Fibroblast of lung (primary cell): Measurements from ENCODE around the gene LAPTM4A.

ENCODE experiments used
- EZH2 ChIP-seq: IDR thresholded peaks from 2 replicates; pipeline ENCODE4 v1.5.1; 2012; ENCODE audit warnings: low read length, control low read depth, mild to moderate bottlenecking; ENCODE audit errors: missing control alignments
- TF ChIP-seq, protein P1 (sequence below), 2 donors: IDR thresholded peaks in 1 of 2; conservative IDR thresholded peaks in 1 of 2; 1 replicate in 1 of 2; 2 replicates in 1 of 2; pipeline ENCODE4 v1.5.1; 2011 to 2012; ENCODE audit warnings: low read length in 2 of 2, control low read depth in 1 of 2, inconsistent platforms in 1 of 2, low read depth in 1 of 2, mild to moderate bottlenecking in 1 of 2

DNA sequence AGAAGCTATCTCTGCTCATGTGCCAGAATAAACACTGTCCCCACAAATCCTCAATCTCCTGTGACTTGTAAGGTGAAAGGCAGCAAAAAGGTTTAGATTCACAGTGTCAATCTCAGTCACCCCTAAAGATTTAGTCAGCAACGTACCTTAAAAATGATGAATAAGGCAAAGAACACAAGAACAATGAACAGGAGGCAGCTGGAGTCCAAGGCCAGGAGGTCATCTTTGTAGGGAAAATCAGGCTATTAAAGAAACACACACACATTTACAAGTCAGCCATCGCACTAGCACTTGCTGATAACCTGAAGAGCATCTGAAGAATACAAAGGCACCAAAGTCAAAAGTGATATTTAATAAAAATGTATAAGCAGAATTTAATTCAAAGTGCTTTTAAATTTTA lies 16.6 kb downstream of the LAPTM4A start:
- TF ChIP-seq, protein P1, sequence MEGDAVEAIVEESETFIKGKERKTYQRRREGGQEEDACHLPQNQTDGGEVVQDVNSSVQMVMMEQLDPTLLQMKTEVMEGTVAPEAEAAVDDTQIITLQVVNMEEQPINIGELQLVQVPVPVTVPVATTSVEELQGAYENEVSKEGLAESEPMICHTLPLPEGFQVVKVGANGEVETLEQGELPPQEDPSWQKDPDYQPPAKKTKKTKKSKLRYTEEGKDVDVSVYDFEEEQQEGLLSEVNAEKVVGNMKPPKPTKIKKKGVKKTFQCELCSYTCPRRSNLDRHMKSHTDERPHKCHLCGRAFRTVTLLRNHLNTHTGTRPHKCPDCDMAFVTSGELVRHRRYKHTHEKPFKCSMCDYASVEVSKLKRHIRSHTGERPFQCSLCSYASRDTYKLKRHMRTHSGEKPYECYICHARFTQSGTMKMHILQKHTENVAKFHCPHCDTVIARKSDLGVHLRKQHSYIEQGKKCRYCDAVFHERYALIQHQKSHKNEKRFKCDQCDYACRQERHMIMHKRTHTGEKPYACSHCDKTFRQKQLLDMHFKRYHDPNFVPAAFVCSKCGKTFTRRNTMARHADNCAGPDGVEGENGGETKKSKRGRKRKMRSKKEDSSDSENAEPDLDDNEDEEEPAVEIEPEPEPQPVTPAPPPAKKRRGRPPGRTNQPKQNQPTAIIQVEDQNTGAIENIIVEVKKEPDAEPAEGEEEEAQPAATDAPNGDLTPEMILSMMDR (conservative IDR thresholded peaks at IDR 0.05 in 1 of 2, IDR thresholded peaks at IDR 0.05 in 1 of 2; ENCODE audit: low read depth in 1 of 2, low read length in 2 of 2), result no peak
- no peak for TF ChIP-seq EZH2
